GM21447 (cell line): ENCODE data around the gene OR5B2.
A peak's percentile ranks its signal among the peaks of the same experiment; 100 is the strongest.
"Not testable (repeated sequence)": the region's sequence is repeated elsewhere in the genome, so short reads cannot be mapped to it uniquely, and the experiment has no call there.

ENCODE experiments used
- ATAC-seq: cut with Tn5 transposase; IDR thresholded peaks from one replicate; pipeline ENCODE4 v1.9.1; 2021; ENCODE audit not compliant: unreplicated experiment

Gene OR5B2

DNA sequence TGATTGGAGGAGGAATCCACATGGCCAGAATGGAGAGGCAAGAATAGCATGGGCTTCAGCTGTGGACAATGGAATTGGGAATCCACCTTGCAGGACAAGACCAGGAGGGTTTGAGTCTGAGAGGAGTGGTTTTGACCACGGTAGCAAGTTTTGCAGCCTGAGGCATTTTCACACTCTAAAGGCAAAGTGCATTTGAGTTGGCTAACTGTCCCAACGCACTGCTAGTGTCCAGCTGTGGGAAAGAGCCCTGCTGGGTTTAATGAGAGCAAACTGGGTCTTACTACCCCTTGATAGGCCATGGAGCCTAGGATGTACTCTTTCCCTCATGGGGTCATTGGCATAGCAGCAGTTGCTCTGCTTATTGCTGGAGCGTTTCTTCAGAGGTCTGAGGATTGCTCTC lies at the start of gene OR5B2:
Gene OR5B2, minus strand, starts transcription at position 101 of the 400 bp plus-strand sequence. CDS start 4,860 bp downstream, outside the sequence.
- ATAC-seq, result no peak

DNA sequence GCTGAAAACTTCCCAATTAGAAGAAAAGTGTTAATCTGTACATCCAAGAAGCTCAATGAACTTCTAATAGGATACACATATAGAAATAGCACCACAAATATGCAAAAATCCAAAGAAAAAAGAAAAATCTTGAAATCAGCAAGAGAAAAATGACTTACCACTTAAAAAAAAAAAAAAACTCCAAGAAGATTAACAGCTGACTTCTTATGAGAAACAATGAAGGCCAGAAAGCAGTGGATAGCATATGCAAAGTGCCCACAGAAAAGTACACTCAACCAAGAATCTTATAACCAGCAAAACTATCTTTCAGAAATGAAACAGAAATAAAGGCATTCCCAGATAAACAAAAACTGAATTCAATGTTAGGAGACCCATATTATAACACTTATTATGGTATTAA lies 44.0 kb upstream of the OR5B2 start:
- no peak for ATAC-seq

GRCh38 chr11:58466293-58466692 lies 38.4 kb upstream of the OR5B2 start:
- ATAC-seq, result no peak

GRCh38 chr11:58465690-58466089 lies 37.8 kb upstream of the OR5B2 start:
- no peak for ATAC-seq

GRCh38 chr11:58451585-58451984 lies 23.7 kb upstream of the OR5B2 start:
- ATAC-seq, result no peak

DNA sequence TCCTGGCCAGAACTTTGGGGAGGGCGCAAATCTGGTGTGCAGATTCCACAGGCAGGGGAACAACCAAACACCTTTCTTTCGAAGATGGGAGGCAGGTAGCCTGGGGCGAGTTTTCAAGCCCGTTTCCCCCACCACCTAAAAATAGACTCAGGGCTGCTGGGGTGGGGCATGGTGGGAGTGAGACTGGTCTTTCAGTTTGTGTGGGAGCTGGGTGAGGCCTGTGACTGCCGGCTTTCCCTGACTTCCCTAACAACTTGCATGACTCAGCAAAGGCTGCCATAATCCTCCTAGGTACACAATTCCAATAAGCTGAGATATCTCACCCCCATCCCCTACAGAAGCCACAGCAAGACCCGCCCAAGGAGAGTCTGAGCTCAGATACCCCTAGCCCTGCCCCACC lies 18.4 kb upstream of the OR5B2 start:
- no peak for ATAC-seq

DNA sequence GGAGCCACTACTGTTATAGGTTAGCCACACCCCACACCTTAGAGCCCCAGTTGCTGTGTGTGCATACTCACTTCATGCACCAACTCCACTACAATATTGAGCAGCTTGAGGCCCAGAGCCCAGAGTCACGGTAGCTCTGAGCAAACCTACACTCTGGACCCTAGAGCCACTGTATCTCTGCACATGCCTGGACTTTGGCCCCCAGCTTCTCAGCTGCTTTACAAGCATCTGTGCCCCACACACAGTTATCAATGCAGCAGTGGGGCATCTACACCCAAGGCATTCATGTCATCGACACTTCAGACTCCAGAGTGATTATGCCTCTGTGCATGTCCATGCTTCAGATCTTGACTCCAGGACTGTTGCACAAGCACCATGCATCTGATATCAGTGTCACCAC lies 16.4 kb upstream of the OR5B2 start:
- no peak for ATAC-seq

- no peak for ATAC-seq
Measured at GRCh38 chr11:58442136-58442535, 14.2 kb upstream of the OR5B2 start, which contains the start of gene OR5B12. Gene OR5B12 (minus strand): TSS chr11:58442236. CDS start chr11:58440151, 2,085 bp downstream.

- no peak for ATAC-seq
Measured at GRCh38 chr11:58438486-58438885, 10.6 kb upstream of the OR5B2 start.

DNA sequence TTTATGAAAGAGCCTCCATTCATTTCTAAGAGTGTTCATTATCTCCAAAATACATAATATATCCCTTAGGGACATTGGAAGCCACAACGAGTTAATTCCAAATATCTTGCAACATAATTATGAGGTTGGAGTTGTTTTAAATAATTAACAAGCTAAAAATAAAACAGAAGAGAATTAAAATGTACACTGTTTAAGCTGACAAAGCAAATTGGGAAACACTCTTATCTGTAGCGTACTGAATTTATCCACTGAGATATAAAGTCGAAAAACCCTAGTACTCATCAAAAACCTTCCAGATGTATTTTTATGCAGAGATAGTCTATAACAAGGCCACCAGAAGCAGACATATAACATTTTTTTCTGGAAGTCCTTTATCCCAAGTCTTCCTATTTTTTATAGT lies 6.3 kb upstream of the OR5B2 start:
- ATAC-seq, result no peak

- peak; percentile 66 for ATAC-seq
Measured at GRCh38 chr11:58433638-58434203, 5.8 kb upstream of the OR5B2 start.

GRCh38 chr11:58429273-58429672 lies 1.4 kb upstream of the OR5B2 start:
- no peak for ATAC-seq

- no peak for ATAC-seq
Measured at GRCh38 chr11:58406774-58407173, 21.1 kb downstream of the OR5B2 start, which contains the start of gene OR5B3. Gene OR5B3 (minus strand): TSS chr11:58406874. CDS start chr11:58403409, 3,465 bp downstream.

- not testable (repeated sequence) for ATAC-seq
Measured at GRCh38 chr11:58399622-58400021, 28.3 kb downstream of the OR5B2 start.

DNA sequence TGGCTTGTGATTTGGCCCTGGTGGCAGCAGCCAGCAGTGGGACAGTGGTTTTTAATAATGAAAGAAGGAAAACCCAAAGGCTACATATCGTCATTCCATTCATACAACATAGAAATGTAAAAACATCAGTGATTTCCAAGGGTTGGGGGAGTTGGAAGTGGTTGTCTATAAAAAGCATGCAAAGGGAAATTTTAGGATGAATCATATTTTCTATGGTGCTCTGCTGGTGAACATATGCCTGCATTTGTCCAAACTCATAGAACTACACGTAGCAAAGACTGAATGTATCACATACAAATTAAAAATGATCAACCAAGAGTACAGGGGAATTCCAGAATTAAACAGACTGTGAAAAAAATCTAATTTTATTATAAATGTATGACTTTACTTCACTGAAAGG lies 32.3 kb downstream of the OR5B2 start:
- ATAC-seq, result no peak

GRCh38 chr11:58394195-58394594 lies 33.7 kb downstream of the OR5B2 start:
- ATAC-seq, result no peak

GRCh38 chr11:58392746-58393145 lies 35.2 kb downstream of the OR5B2 start:
- ATAC-seq, result no peak

DNA sequence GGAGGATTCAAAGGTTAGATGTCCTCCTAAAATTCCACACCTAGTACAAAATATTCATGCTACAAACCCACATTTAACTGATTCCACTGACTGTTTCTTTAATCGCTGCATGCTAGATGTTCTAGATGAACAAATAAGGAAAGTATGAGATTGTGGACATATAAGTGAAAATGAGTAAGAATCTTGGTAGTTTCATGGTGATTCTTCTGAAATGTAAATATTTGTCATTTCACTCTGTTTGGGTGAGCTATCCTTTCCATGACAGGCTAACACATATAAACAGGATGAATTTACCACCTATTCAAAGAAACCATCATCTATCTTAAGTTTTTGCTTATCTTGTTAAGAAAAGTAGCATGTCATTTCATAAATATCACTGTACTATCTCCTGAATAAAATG lies 36.0 kb downstream of the OR5B2 start:
- no peak for ATAC-seq

DNA sequence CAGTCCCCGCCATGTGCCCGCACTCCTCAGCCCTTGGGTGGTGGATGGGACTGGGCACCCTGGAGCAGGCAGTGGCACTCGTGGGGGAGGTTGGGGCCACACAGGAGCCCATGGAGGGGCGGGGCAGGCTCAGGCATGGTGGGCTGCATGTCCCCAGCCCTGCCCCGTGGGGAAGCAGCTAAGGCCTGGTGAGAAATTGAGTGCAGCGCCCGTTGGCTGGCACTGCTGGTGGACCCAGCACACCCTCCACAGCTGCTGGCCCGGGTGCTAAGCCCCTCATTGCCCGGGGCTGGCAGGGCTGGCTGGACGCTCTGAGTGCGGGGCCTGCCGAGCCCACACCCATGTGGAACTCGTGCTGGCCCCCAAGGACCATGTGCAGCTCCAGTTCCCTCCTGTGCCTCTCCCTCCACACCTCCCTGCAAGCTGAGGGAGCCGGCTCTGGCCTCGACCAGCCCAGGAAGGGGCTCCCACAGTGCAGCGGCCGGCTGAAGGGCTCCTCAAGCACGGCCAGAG lies 37.3 kb downstream of the OR5B2 start:
- no peak for ATAC-seq
